Measurements from ENCODE around the gene LYRM2. TPM values are rescaled to one million over a fixed set of nuclear protein-coding genes. Genes with fewer than 3 reads are reported as not detected.

The LYRM2 gene
- total RNA-seq, 4 donors from 2014 or later = 18.9 to 24.5 (median 19.9) TPM

DNA sequence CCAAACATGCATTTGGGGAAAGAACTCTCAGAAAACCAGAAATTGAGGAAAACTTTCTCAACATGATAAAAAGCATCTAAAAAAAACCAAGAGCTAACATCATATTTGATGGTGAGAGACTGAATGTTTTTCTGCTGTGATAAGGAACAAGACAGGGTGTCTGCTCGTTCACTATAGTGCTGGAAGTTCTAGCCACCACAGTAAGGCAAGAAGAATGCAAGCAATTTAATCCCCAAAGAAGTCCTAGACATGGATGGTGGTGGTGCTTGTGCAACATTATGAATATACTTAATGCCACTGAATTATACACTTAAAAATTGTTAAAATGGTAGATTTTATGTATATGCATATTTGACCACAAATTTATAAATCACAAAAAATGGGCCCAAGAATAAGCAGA is 53.4 kb downstream of the LYRM2 start:
- Histone ChIP-seq H3K4me1 (no peaks in the 10 kb centered on the region), H3K27ac (replicated peaks in 1 of 4) (no peak overlapping the region), H3K9me3 (no peaks in the 10 kb centered on the region), H3K4me3 (no peak overlapping the region), H3K36me3 (no peaks in the 10 kb centered on the region), H3K27me3 (no peaks in the 10 kb centered on the region)
- no peak for DNase-seq (ENCODE audit: extremely low spot score)
- intact Hi-C loops (cut with DNase I) = no loop called here
- no peak for TF ChIP-seq POLR2AphosphoS5 (IDR thresholded peaks at IDR 0.05)
- no peak for TF ChIP-seq POLR2A (IDR thresholded peaks at IDR 0.05; ENCODE audit: low read depth)
- TF ChIP-seq, protein P1, sequence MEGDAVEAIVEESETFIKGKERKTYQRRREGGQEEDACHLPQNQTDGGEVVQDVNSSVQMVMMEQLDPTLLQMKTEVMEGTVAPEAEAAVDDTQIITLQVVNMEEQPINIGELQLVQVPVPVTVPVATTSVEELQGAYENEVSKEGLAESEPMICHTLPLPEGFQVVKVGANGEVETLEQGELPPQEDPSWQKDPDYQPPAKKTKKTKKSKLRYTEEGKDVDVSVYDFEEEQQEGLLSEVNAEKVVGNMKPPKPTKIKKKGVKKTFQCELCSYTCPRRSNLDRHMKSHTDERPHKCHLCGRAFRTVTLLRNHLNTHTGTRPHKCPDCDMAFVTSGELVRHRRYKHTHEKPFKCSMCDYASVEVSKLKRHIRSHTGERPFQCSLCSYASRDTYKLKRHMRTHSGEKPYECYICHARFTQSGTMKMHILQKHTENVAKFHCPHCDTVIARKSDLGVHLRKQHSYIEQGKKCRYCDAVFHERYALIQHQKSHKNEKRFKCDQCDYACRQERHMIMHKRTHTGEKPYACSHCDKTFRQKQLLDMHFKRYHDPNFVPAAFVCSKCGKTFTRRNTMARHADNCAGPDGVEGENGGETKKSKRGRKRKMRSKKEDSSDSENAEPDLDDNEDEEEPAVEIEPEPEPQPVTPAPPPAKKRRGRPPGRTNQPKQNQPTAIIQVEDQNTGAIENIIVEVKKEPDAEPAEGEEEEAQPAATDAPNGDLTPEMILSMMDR (IDR thresholded peaks at IDR 0.05) = no peak
- TF ChIP-seq EP300 (IDR thresholded peaks at IDR 0.05) = no peak
- WGBS = 53% methylated on average over 1 of the region's 1 CpG

DNA sequence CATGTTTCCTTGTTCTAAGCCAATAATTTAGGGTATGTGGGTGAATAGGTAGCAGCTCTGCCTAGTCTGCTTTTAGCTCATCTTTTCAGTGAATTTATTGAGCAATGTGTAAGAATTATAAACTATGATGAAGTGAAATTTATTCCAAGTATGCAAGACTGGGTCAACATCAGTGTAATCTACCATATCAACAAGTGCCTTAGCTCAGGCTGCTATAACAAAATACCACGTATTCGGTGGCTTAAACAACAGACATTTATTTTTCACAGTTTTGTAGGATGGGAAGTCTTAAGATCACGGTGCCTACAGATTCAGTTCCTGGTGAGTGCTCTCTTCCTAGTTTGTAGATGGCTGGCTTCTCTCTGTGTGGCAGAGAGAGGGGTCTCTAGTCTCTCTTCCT is 54.0 kb downstream of the LYRM2 start:
- TF ChIP-seq POLR2AphosphoS5 (IDR thresholded peaks at IDR 0.05) (no peak), POLR2A (IDR thresholded peaks at IDR 0.05; ENCODE audit: low read depth) (no peak), EP300 (IDR thresholded peaks at IDR 0.05) (no peak)
- TF ChIP-seq, protein P1 (IDR thresholded peaks at IDR 0.05) = no peak
- H3K27ac ChIP-seq (replicated peaks in 1 of 4) = no peak overlapping the region
- no peaks in the 10 kb centered on the region for H3K4me1 ChIP-seq
- intact Hi-C loops (cut with DNase I) = no loop called here
- H3K27me3 ChIP-seq = no peaks in the 10 kb centered on the region
- no peaks in the 10 kb centered on the region for H3K9me3 ChIP-seq
- WGBS = 87% methylated on average over 3 of the region's 3 CpGs
- no peaks in the 10 kb centered on the region for H3K36me3 ChIP-seq
- DNase-seq (ENCODE audit: extremely low spot score) = no peak
- no peak overlapping the region for H3K4me3 ChIP-seq

DNA sequence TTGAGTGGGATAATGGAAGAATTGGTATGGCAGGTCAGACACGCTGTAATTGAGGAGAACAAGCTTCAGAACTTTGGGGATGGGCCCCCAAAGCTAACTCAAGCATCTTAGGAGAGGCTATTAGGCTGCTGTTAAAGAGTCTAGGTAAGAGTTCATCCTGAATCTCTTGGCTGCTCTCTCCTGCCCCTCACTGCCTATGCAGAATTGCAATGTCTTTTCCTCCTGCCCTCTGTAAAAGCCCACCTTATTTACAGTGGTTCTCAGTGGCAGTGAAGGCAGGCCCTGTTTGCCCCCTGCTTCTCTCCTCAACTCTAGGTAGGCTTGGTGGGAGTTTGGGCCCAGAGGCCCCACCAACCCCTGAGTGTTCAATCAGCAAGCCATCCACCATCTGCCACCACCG is 55.0 kb downstream of the LYRM2 start:
- intact Hi-C loops (cut with DNase I) = no loop called here
- no peak for DNase-seq (ENCODE audit: extremely low spot score)
- TF ChIP-seq EP300 (IDR thresholded peaks at IDR 0.05) (no peak), POLR2AphosphoS5 (IDR thresholded peaks at IDR 0.05) (no peak)

DNA sequence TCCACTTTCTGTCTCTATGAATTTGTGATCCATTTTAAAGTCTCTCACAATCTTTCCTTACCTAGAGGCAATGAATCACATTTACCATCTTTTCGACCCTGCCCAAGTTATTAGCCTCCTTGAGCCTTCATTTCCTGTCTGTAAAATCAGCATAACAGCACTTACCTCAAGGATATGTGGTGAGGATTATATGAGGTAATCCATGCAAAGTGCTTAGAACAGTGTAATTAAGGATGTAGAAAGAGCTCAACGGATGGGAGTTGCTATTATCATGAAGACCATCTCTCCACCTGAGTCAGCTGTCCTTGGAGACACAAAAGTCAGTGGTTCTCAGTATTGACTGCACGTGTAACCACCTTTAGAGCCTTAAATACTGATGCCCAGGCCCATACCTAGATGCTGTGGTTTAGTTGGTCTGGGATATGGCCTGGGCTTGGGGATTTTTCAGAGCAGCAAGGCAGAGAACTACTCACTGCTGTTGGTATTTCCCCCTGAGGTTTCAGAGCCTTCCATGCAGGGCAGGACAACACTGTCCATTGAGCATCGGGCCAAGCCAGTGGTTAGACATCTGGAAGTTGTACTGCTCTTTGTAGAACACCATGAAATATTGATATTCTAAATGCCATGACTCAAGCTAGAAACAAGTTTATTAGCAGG is 55.8 kb downstream of the LYRM2 start:
- intact Hi-C loops (cut with DNase I) = no loop called here
- Histone ChIP-seq H3K27ac (replicated peaks in 1 of 4) (no peak overlapping the region), H3K36me3 (no peaks in the 10 kb centered on the region), H3K9me3 (no peaks in the 10 kb centered on the region), H3K4me3 (no peak overlapping the region), H3K4me1 (no peaks in the 10 kb centered on the region), H3K27me3 (no peaks in the 10 kb centered on the region)
- WGBS = 77% methylated on average over 4 of the region's 4 CpGs
- TF ChIP-seq POLR2AphosphoS5 (IDR thresholded peaks at IDR 0.05) (no peak), POLR2A (IDR thresholded peaks at IDR 0.05; ENCODE audit: low read depth) (no peak), EP300 (IDR thresholded peaks at IDR 0.05) (no peak)
- TF ChIP-seq, protein P1 (IDR thresholded peaks at IDR 0.05) = no peak
- no peak for DNase-seq (ENCODE audit: extremely low spot score)

More for the DNA sequence above, 55.0 kb downstream of the LYRM2 start:
- Histone ChIP-seq H3K36me3 (no peaks in the 10 kb centered on the region), H3K9me3 (no peaks in the 10 kb centered on the region), H3K4me3 (no peak overlapping the region), H3K27ac (replicated peaks in 1 of 4) (no peak overlapping the region), H3K27me3 (no peaks in the 10 kb centered on the region), H3K4me1 (no peaks in the 10 kb centered on the region)
- WGBS = 97% methylated on average over 2 of the region's 2 CpGs

DNA sequence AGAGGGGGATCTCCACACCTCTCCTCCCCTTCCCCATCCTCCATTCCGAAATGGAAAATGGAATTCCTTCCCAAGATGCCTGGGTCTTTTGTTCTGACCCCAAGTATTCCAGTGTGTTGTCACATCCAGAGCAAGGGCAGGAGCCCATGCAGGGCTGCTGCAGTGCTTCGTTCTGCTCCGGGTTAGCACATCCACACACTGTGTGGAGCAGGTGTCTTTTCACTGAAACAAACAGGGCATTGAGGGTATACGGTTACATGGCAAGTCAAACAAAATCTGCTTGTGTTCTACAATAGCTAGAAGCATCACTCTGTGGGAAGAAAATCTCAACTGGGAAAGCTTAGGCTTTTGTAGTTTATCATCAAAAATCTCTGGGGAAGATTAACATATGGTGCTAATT is 56.9 kb downstream of the LYRM2 start:
- intact Hi-C loops (cut with DNase I) = no loop called here
- no peaks in the 10 kb centered on the region for H3K9me3 ChIP-seq
- H3K4me3 ChIP-seq = no peak overlapping the region
- H3K27me3 ChIP-seq = no peaks in the 10 kb centered on the region
- no peaks in the 10 kb centered on the region for H3K4me1 ChIP-seq
- TF ChIP-seq EP300 (IDR thresholded peaks at IDR 0.05) = no peak
- no peak for TF ChIP-seq POLR2A (IDR thresholded peaks at IDR 0.05; ENCODE audit: low read depth)
- TF ChIP-seq, protein P1 (IDR thresholded peaks at IDR 0.05) = no peak
- no peak for TF ChIP-seq POLR2AphosphoS5 (IDR thresholded peaks at IDR 0.05)
- WGBS = 86% methylated on average over 4 of the region's 4 CpGs
- DNase-seq (ENCODE audit: extremely low spot score) = no peak
- H3K27ac ChIP-seq (replicated peaks in 1 of 4) = no peak overlapping the region
- H3K36me3 ChIP-seq = no peaks in the 10 kb centered on the region
